K562 (cell line): Measurements from ENCODE around the gene EGF. TPM values are rescaled to one million over a fixed set of nuclear protein-coding genes. Genes with fewer than 3 reads are reported as not detected.

Experiments used
- ATAC-seq: fragments of 200-7000 bp; cut with Tn5 transposase; 3 replicates; pipeline ENCODE4 v1.9.1; 2020; ENCODE audit warnings: moderate library complexity
- BruUV-seq: library from RNA; stranded (reverse); fragments of 400-500 nt; replicated peaks from 2 replicates; lab custom pipeline; 2021; lab: Mats Ljungman, UMichigan
- CTCF ChIA-PET: fragments of 300-600 bp; formaldehyde crosslinking; extraction: SDS; loops from one replicate; lab custom pipeline; 2021; ENCODE audit warnings: low intra/inter-chr PET ratio; lab: Yijun Ruan, JAX
- POLR2A ChIA-PET: fragments of 300-600, 350-650 bp; sonication (Branson Sonifier 250); formaldehyde crosslinking; extraction: SDS; loops from one replicate; lab custom pipeline; 2021; ENCODE audit warnings: antibody characterized with exemption, inconsistent platforms; lab: Yijun Ruan, JAX
- DNase-seq, 4 experiments: peaks; one replicate each; pipeline versions ENCODE4 v3.0.0 to v3.0.0-alpha.2; 2011 to 2018; ENCODE audit warnings: low spot score in 3 of 4, mixed read lengths in 3 of 4; ENCODE audit errors: extremely low read depth in 1 of 4
- FAIRE-seq: peaks from 2 replicates; lab custom pipeline; 2011; peaks lifted over from hg19 to GRCh38; lab: Jason Lieb, UNC
- H2AFZ ChIP-seq: 2 replicates; pipeline ENCODE4 v1.6.0; 2011; ENCODE audit warnings: low read depth, low read length, control low read depth, inconsistent platforms
- H3K27ac ChIP-seq: fragments of 200-600 bp; 3 replicates; pipeline ENCODE4 v1.8.0; 2011; ENCODE audit warnings: low read depth, mild to moderate bottlenecking, control low read depth, inconsistent platforms, low read length, moderate library complexity, mixed read lengths; ENCODE audit errors: extremely low read depth
- H3K27me3 ChIP-seq, 2 experiments: fragments of 300-600 bp in 1 of 2; 2 replicates in 1 of 2; 3 replicates in 1 of 2; pipeline versions ENCODE4 v1.6.0 to v1.8.0; 2011; ENCODE audit warnings: inconsistent platforms in 2 of 2, low read length in 2 of 2, mild to moderate bottlenecking in 1 of 2, mixed read lengths in 1 of 2, moderate library complexity in 1 of 2; ENCODE audit not compliant: control insufficient read depth in 2 of 2, insufficient read depth in 2 of 2
- H3K36me3 ChIP-seq: fragments of 300-600 bp; 3 replicates; pipeline ENCODE4 v1.8.0; 2011; ENCODE audit warnings: mild to moderate bottlenecking, low read length, inconsistent platforms; ENCODE audit not compliant: control insufficient read depth, insufficient read depth
- H3K4me1 ChIP-seq, 2 experiments: fragments of 200-600 bp in 1 of 2; replicated peaks in 1 of 2; 2 replicates in 1 of 2; 3 replicates in 1 of 2; pipeline versions ENCODE4 v1.5.1 to v1.8.0; 2011; ENCODE audit warnings: inconsistent platforms in 2 of 2, low read length in 2 of 2, mild to moderate bottlenecking in 1 of 2, mixed read lengths in 1 of 2, moderate library complexity in 1 of 2; ENCODE audit not compliant: control insufficient read depth in 2 of 2, insufficient read depth in 2 of 2
- H3K4me2 ChIP-seq: 2 replicates; pipeline ENCODE4 v1.6.1; 2011; ENCODE audit warnings: low read length, control low read depth, inconsistent platforms, mixed read lengths; ENCODE audit not compliant: insufficient read depth
- H3K4me3 ChIP-seq: fragments of 200-600 bp; sonication (generic), shearing (Covaris generic); 2 replicates; pipeline ENCODE4 v1.5.1; 2016; ENCODE audit warnings: control low read depth, inconsistent platforms
- H3K79me2 ChIP-seq: fragments of 200-600 bp; 3 replicates; pipeline ENCODE4 v1.8.0; 2011; ENCODE audit warnings: low read length, inconsistent platforms; ENCODE audit not compliant: control insufficient read depth, insufficient read depth
- H3K9ac ChIP-seq, 2 experiments: 2 replicates each; pipeline versions ENCODE4 v1.6.0 to v1.6.1; 2011; ENCODE audit warnings: low read depth in 2 of 2, low read length in 2 of 2, control low read depth in 1 of 2, inconsistent platforms in 1 of 2, mild to moderate bottlenecking in 1 of 2, mixed read lengths in 1 of 2; ENCODE audit not compliant: insufficient read depth in 1 of 2
- H3K9me1 ChIP-seq: one replicate; pipeline ENCODE4 v1.6.0; 2011; ENCODE audit warnings: inconsistent platforms, mild to moderate bottlenecking, low read length, moderate library complexity; ENCODE audit not compliant: control insufficient read depth, insufficient read depth
- H3K9me3 ChIP-seq: replicated peaks from 2 replicates; pipeline ENCODE4 v1.5.1; 2011; ENCODE audit warnings: low read depth, low read length, inconsistent platforms; ENCODE audit not compliant: control insufficient read depth, insufficient read depth
- H4K20me1 ChIP-seq: replicated peaks from 2 replicates; pipeline ENCODE4 v1.6.1; 2011; ENCODE audit warnings: low read length, inconsistent platforms, mixed read lengths; ENCODE audit not compliant: control insufficient read depth, insufficient read depth
- NELFE ChIP-seq: IDR thresholded peaks from 2 replicates; pipeline ENCODE4 v1.6.1; 2011; ENCODE audit warnings: mild to moderate bottlenecking; ENCODE audit not compliant: insufficient read depth, insufficient read length
- PHB2 ChIP-seq: fragments of 450-650 bp; IDR thresholded peaks from 2 replicates; pipeline ENCODE4 v1.6.1; 2017; ENCODE audit warnings: low read depth
- SMC3 ChIP-seq: conservative IDR thresholded peaks from 2 replicates; pipeline ENCODE4 v1.6.1; 2011; ENCODE audit warnings: low read depth, low read length, improper control_type of control experiment; ENCODE audit not compliant: insufficient read depth
- TEAD2 ChIP-seq: fragments of 450-650 bp; IDR thresholded peaks from 2 replicates; pipeline ENCODE4 v1.6.1; 2016; ENCODE audit warnings: missing genetic modification characterization, control low read depth, missing compliant biosample characterization
- WGBS: fragments of 100-300 bp; shearing (Covaris generic); methylation state at CpG from one replicate; pipeline ENCODE4 v1.1.6; 2016; ENCODE audit warnings: low coverage, mixed read lengths; ENCODE audit not compliant: insufficient coverage; ENCODE audit errors: missing lambda C conversion rate; 5-methylcytosine and 5-hydroxymethylcytosine counted together
- in situ Hi-C: fragments of 300-500 bp; cut with MboI; formaldehyde crosslinking; loops from 4 replicates; pipeline ENCODE4 v1.15.0; 2018; ENCODE audit warnings: inconsistent platforms, mixed read lengths
- intact Hi-C: fragments of 100-400 bp; cut with micrococcal nuclease; formaldehyde crosslinking; loops from 2 replicates; pipeline ENCODE4 v1.14.2; 2022
- polyA plus RNA-seq, 8 experiments: library from polyadenylated mRNA; depleted of rRNA in 4 of 8; stranded (reverse) in 5 of 8; unstranded in 3 of 8; fragments of >200 nt; fragmentation: Nextera tagmentation in 2 of 8; fragmentation: Illumina TruSeq in 1 of 8; extraction: Ambion mirVana in 2 of 8; extraction: Trizol in 1 of 8; gene quantifications; 2 replicates each; pipeline versions ENCODE4 v1.2.1 to v1.2.3, GENCODE V29; 2011 to 2014; ENCODE audit warnings: inconsistent platforms in 1 of 8, missing spikeins in 1 of 8
- total RNA-seq, 7 experiments: library from RNA; depleted of rRNA in 6 of 7; stranded (reverse); fragments of >200 nt in 6 of 7; fragmentation: Illumina TruSeq in 2 of 7; extraction: Trizol in 2 of 7; gene quantifications; 2 replicates each; pipeline versions ENCODE4 v1.2.1 to v1.2.3, GENCODE V29; 2011 to 2021; ENCODE audit warnings: low replicate concordance in 1 of 7

Gene EGF
- total and polyA plus RNA-seq, 9 of the 15 experiments (the other 6 are each of a cell fraction or from before 2014, with no cell fraction given), result 0.32 to 3.1 (median 1.3) TPM

DNA sequence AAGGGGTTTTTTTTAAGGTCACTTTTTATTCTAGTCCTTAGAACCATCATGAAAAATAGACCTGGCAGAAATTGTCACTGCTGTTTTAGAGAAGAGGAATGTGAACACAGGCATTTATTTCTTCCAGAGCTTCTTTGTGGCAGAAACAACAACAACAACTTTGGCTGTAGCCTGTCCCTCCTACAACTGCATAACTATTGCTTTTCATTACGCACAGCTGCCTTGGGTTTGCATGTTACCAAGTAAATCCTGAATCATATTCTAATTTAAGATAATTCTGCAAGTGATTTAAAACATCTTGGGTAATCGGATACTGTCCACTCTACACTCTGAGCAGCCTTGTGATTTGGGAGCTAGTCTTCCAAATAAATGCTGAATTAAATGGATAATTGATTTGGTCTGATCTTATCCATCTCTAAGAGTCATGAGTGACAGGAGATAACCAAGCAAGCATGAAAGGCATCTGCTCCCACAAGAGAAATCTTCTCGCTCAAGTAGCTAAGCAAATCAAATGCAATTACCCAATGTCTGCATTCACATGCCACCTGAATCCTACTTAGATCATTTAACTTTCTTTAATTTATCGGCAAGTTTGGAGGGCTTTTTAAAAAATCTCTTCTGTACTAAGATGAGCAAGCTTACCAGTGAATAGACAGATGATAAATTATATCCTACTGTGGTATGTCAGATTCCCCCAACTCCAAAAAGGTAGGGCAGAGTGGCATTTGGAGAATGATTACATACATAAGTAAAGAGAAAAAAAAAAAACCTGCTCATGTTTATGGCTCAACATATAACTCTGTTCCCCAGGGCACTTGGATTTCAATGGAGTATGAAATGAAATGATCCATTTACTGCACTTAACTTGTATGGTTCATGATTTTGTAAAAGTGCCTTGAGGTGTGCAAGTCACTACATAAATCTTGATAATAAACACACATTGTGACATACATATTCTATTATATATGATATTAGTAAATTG is 73.6 kb downstream of the EGF start:
- Histone ChIP-seq H3K27ac (no peak overlapping the region), H3K4me3 (no peak overlapping the region), H3K4me2 (no peak overlapping the region), H3K79me2 (no peaks in the 10 kb centered on the region), H3K36me3 (no peaks in the 10 kb centered on the region), H3K27me3 (peaks cover 0 to 5% of the 10 kb centered on the region in 2 experiments; a peak in 3 of 5 replicates), H2AFZ (no peak overlapping the region), H3K9me3 (no peaks in the 10 kb centered on the region), H3K9me1 (no peaks in the 10 kb centered on the region), H3K9ac (no peak overlapping the region), H3K4me1 (no peaks in the 10 kb centered on the region; a peak in 1 of 5 replicates), H4K20me1 (no peaks in the 10 kb centered on the region)
- FAIRE-seq (no peak), ATAC-seq (no peak), DNase-seq (no peak)
- CTCF ChIA-PET, result no interaction called here
- in situ Hi-C loops (loop anchor here (10.0 kb wide), 1 partner anchor 561 kb away; no protein-coding TSS in a partner anchor), intact Hi-C loops (no loop called here)
- BruUV-seq, result no TSS peak
- 10% methylated on average over 4 of the region's 4 CpGs for WGBS
- POLR2A ChIA-PET, result no interaction called here
- TF ChIP-seq PHB2 (no peak), TEAD2 (tag) (no peak), NELFE (no peak), SMC3 (no peak)
